Stimulated activated CD4-positive, alpha-beta T cell treated with anti-CD3 and anti-CD28 coated beads, Interleukin-15, amount 100 ng/mL, for 48 hours (primary cell): ENCODE measurements around the gene CAMSAP1.

Experiments
- DNase-seq, 2 donors: peaks; one replicate each; pipeline ENCODE4 v3.0.0-alpha.2; 2020; ENCODE audit warnings: low read depth in 2 of 2

CAMSAP1 gene

GRCh38 chr9:135939351-135940265 is 32.3 kb upstream of the CAMSAP1 start:
- DNase-seq, result peak; percentile 41 to 47

GRCh38 chr9:135937521-135938489 is 30.5 kb upstream of the CAMSAP1 start:
- DNase-seq, result no peak

- no peak for DNase-seq
Measured at GRCh38 chr9:135933114-135933513, 25.8 kb upstream of the CAMSAP1 start.

GRCh38 chr9:135932656-135933055 is 25.3 kb upstream of the CAMSAP1 start:
- DNase-seq, result no peak

GRCh38 chr9:135931349-135931820 is 24.0 kb upstream of the CAMSAP1 start:
- no peak for DNase-seq

GRCh38 chr9:135930446-135931345 is 23.4 kb upstream of the CAMSAP1 start:
- no peak for DNase-seq

- no peak for DNase-seq
Measured at GRCh38 chr9:135929656-135930445, 22.5 kb upstream of the CAMSAP1 start.

- no peak for DNase-seq
Measured at GRCh38 chr9:135928731-135929655, 21.6 kb upstream of the CAMSAP1 start.

- DNase-seq, result no peak
Measured at GRCh38 chr9:135928074-135928730, 20.9 kb upstream of the CAMSAP1 start.

GRCh38 chr9:135927195-135928013 is 20.1 kb upstream of the CAMSAP1 start:
- no peak for DNase-seq

- peak; percentile 87 to 89 for DNase-seq
Measured at GRCh38 chr9:135926402-135927194, 19.3 kb upstream of the CAMSAP1 start.

- peak; percentile 82 to 85 for DNase-seq
Measured at GRCh38 chr9:135925496-135926133, 18.3 kb upstream of the CAMSAP1 start.

GRCh38 chr9:135924628-135925338 is 17.4 kb upstream of the CAMSAP1 start:
- no peak for DNase-seq

- DNase-seq, result no peak
Measured at GRCh38 chr9:135923508-135923907, 16.2 kb upstream of the CAMSAP1 start.

- no peak for DNase-seq
Measured at GRCh38 chr9:135921749-135922310, 14.5 kb upstream of the CAMSAP1 start.
